HepG2 (cell line): ENCODE measurements around the gene RBL1.

Experiments
- BCLAF1 ChIP-seq: fragments of 450-650 bp; IDR thresholded peaks from 2 replicates; pipeline ENCODE4 v1.6.1; 2017; ENCODE audit warnings: mild to moderate bottlenecking
- CTCF ChIP-seq: sonication (generic); formaldehyde crosslinking; IDR thresholded peaks from 2 replicates; pipeline ENCODE4 v1.5.0; 2020; ENCODE audit warnings: mild to moderate bottlenecking, missing genetic modification reagents, moderate library complexity
- MAFK ChIP-seq, 2 experiments: IDR thresholded peaks in 1 of 2; conservative IDR thresholded peaks in 1 of 2; 2 replicates each; pipeline ENCODE4 v1.6.1; 2011; ENCODE audit warnings: improper control_type of control experiment in 2 of 2, low read length in 2 of 2
- POLR2G ChIP-seq: fragments of 200-400 bp; formaldehyde crosslinking; IDR thresholded peaks from 2 replicates; pipeline ENCODE4 v1.6.1; 2018; ENCODE audit warnings: mild to moderate bottlenecking, low read depth, low read length, moderate library complexity
- RAD21 ChIP-seq: fragments of 450-650 bp; formaldehyde crosslinking; IDR thresholded peaks from 2 replicates; pipeline ENCODE4 v1.5.0; 2020; ENCODE audit warnings: mild to moderate bottlenecking
- THRA ChIP-seq: sonication (generic); formaldehyde crosslinking; IDR thresholded peaks from 2 replicates; pipeline ENCODE4 v1.4.0; 2020; ENCODE audit warnings: missing genetic modification reagents, borderline replicate concordance
- ZC3H4 ChIP-seq: sonication (generic); formaldehyde crosslinking; IDR thresholded peaks from 2 replicates; pipeline ENCODE4 v1.4.0; 2020; ENCODE audit warnings: missing genetic modification reagents, borderline replicate concordance
- ZNF253 ChIP-seq: sonication (generic); formaldehyde crosslinking; IDR thresholded peaks from 2 replicates; pipeline ENCODE4 v1.8.0; 2022; ENCODE audit warnings: mild to moderate bottlenecking, missing genetic modification reagents, borderline replicate concordance
- ZNF501 ChIP-seq: sonication (generic); formaldehyde crosslinking; IDR thresholded peaks from 2 replicates; pipeline ENCODE4 v1.5.1; 2020; ENCODE audit warnings: mild to moderate bottlenecking, moderate library complexity, missing genetic modification reagents
- ZNF513 ChIP-seq: sonication (generic); formaldehyde crosslinking; conservative IDR thresholded peaks from 2 replicates; pipeline ENCODE4 v1.5.0; 2020; ENCODE audit warnings: missing genetic modification reagents
- ZNF530 ChIP-seq: sonication (generic); formaldehyde crosslinking; IDR thresholded peaks from 2 replicates; pipeline ENCODE4 v1.5.0; 2020; ENCODE audit warnings: low read depth, mild to moderate bottlenecking, missing genetic modification reagents

GRCh38 chr20:36988494-36988966 lies 107.3 kb downstream of the RBL1 start:
- TF ChIP-seq BCLAF1, result no peak
- TF ChIP-seq MAFK (conservative IDR thresholded peaks at IDR 0.05 in 1 of 2, IDR thresholded peaks at IDR 0.05 in 1 of 2; ENCODE audit: low read length in 2 of 2), result no peak
- no peak for TF ChIP-seq ZC3H4 (CRISPR knock-in tag)
- no peak for TF ChIP-seq RAD21
- TF ChIP-seq ZNF253 (CRISPR knock-in tag), result no peak
- no peak for TF ChIP-seq ZNF513 (CRISPR knock-in tag)
- no peak for TF ChIP-seq ZNF530 (CRISPR knock-in tag)
- no peak for TF ChIP-seq POLR2G
- no peak for TF ChIP-seq THRA (CRISPR knock-in tag)
- no peak for TF ChIP-seq ZNF501 (CRISPR knock-in tag)
- no peak for TF ChIP-seq CTCF (CRISPR knock-in tag)
